ENCODE data around the gene HSPA1A.
"Not testable (repeated sequence)": the region's sequence is repeated elsewhere in the genome, so short reads cannot be mapped to it uniquely, and the experiment has no call there.

GRCh38 chr6:31820399-31820798, 5.1 kb downstream of the HSPA1A start:
- TF ChIP-seq POLR2AphosphoS5 (IDR thresholded peaks at IDR 0.05; ENCODE audit: low read depth, low read length); TCF7L2 (IDR thresholded peaks at IDR 0.05; ENCODE audit: low read depth, low read length); SIN3A (IDR thresholded peaks at IDR 0.05; ENCODE audit: borderline replicate concordance, insufficient read depth, low read depth, low read length): not testable (repeated sequence)
- TF ChIP-seq, protein P1, sequence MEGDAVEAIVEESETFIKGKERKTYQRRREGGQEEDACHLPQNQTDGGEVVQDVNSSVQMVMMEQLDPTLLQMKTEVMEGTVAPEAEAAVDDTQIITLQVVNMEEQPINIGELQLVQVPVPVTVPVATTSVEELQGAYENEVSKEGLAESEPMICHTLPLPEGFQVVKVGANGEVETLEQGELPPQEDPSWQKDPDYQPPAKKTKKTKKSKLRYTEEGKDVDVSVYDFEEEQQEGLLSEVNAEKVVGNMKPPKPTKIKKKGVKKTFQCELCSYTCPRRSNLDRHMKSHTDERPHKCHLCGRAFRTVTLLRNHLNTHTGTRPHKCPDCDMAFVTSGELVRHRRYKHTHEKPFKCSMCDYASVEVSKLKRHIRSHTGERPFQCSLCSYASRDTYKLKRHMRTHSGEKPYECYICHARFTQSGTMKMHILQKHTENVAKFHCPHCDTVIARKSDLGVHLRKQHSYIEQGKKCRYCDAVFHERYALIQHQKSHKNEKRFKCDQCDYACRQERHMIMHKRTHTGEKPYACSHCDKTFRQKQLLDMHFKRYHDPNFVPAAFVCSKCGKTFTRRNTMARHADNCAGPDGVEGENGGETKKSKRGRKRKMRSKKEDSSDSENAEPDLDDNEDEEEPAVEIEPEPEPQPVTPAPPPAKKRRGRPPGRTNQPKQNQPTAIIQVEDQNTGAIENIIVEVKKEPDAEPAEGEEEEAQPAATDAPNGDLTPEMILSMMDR (IDR thresholded peaks at IDR 0.05): not testable (repeated sequence)
- TF ChIP-seq, protein P2, sequence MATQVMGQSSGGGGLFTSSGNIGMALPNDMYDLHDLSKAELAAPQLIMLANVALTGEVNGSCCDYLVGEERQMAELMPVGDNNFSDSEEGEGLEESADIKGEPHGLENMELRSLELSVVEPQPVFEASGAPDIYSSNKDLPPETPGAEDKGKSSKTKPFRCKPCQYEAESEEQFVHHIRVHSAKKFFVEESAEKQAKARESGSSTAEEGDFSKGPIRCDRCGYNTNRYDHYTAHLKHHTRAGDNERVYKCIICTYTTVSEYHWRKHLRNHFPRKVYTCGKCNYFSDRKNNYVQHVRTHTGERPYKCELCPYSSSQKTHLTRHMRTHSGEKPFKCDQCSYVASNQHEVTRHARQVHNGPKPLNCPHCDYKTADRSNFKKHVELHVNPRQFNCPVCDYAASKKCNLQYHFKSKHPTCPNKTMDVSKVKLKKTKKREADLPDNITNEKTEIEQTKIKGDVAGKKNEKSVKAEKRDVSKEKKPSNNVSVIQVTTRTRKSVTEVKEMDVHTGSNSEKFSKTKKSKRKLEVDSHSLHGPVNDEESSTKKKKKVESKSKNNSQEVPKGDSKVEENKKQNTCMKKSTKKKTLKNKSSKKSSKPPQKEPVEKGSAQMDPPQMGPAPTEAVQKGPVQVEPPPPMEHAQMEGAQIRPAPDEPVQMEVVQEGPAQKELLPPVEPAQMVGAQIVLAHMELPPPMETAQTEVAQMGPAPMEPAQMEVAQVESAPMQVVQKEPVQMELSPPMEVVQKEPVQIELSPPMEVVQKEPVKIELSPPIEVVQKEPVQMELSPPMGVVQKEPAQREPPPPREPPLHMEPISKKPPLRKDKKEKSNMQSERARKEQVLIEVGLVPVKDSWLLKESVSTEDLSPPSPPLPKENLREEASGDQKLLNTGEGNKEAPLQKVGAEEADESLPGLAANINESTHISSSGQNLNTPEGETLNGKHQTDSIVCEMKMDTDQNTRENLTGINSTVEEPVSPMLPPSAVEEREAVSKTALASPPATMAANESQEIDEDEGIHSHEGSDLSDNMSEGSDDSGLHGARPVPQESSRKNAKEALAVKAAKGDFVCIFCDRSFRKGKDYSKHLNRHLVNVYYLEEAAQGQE (IDR thresholded peaks at IDR 0.05; ENCODE audit: insufficient read depth in 1 of 2, low read depth in 2 of 2, low read length in 1 of 2): not testable (repeated sequence)
